Esophagus squamous epithelium (tissue), 4 donors: ENCODE data around the gene WNT2.

Source experiments
- CTCF ChIP-seq, 6 experiments: fragments of 450-650 bp in 4 of 6; fragments of 200-600 bp in 2 of 6; sonication (generic) in 2 of 6; IDR thresholded peaks; one replicate each; pipeline ENCODE4 v1.5.1; 2016 to 2019; ENCODE audit warnings: antibody characterized with exemption in 6 of 6, mild to moderate bottlenecking in 4 of 6, moderate library complexity in 4 of 6
- POLR2A ChIP-seq, 4 donors: fragments of 450-650 bp; IDR thresholded peaks; one replicate each; pipeline ENCODE4 v1.6.1; 2017; ENCODE audit warnings: antibody characterized with exemption in 4 of 4, mild to moderate bottlenecking in 4 of 4, moderate library complexity in 3 of 4

DNA sequence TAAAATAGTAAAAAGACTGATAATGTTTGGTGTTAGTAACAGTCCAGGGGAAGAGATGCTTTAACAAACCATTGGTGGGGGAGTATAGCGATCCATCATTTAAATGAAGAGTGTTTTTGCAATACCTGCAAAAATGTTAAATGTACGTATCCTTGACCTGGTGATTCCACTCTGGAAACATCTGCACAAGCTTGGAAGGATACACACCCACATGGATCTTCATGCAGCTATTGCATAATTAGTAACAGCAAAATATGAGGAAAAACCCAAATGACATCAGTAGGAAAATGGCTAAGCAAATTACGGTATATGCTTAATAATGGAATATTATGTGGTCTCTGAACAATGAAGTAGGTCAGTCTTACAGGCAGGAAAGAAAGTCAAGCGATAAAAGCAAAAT lies 20.5 kb downstream of the WNT2 start:
- TF ChIP-seq CTCF (IDR thresholded peaks at IDR 0.05) (no peak), POLR2A (IDR thresholded peaks at IDR 0.05) (no peak)
